Ramos (cell line): ENCODE measurements around the gene NXPE3.

Experiments used
- in situ Hi-C: fragments of 300-500 bp; cut with MboI; formaldehyde crosslinking; loops from one replicate; pipeline ENCODE4 v1.14.3; 2022; ENCODE audit warnings: low sequenced_read_pairs; ENCODE audit not compliant: unreplicated experiment

NXPE3 gene

GRCh38 chr3:101801174-101801573, 22.2 kb downstream of the NXPE3 start:
- in situ Hi-C loops: loop anchor here (25.0 kb wide), 1 partner anchor 736 kb away; no protein-coding TSS in a partner anchor

GRCh38 chr3:101802179-101802578, 23.2 kb downstream of the NXPE3 start:
- in situ Hi-C loops: loop anchor here (25.0 kb wide), 1 partner anchor 735 kb away; no protein-coding TSS in a partner anchor

GRCh38 chr3:101803173-101803782, 24.3 kb downstream of the NXPE3 start:
- in situ Hi-C loops: loop anchor here (25.0 kb wide), 1 partner anchor 734 kb away; no protein-coding TSS in a partner anchor

- in situ Hi-C loops: loop anchor here (25.0 kb wide), 1 partner anchor 733 kb away; no protein-coding TSS in a partner anchor
These were observed 24.9 kb downstream of the NXPE3 start for GRCh38 chr3:101803939-101804338.

GRCh38 chr3:101806491-101806890, 27.5 kb downstream of the NXPE3 start:
- in situ Hi-C loops: loop anchor here (25.0 kb wide), 1 partner anchor 731 kb away; no protein-coding TSS in a partner anchor

- in situ Hi-C loops: loop anchor here (25.0 kb wide), 1 partner anchor 729 kb away; no protein-coding TSS in a partner anchor
These were observed 28.9 kb downstream of the NXPE3 start for GRCh38 chr3:101807888-101808287.

- in situ Hi-C loops: loop anchor here (5.0 to 25.0 kb wide), 2 partner anchors 413 to 728 kb away; no protein-coding TSS in a partner anchor
These were observed 30.4 kb downstream of the NXPE3 start for GRCh38 chr3:101809178-101810021.

- in situ Hi-C loops: loop anchor here (5.0 to 25.0 kb wide), 2 partner anchors 412 to 727 kb away; no protein-coding TSS in a partner anchor
These were observed 31.0 kb downstream of the NXPE3 start for GRCh38 chr3:101810022-101810418.

GRCh38 chr3:101811875-101812274, 32.9 kb downstream of the NXPE3 start:
- in situ Hi-C loops: loop anchor here (5.0 to 25.0 kb wide), 2 partner anchors 410 to 725 kb away; no protein-coding TSS in a partner anchor

GRCh38 chr3:101812895-101813294, 33.9 kb downstream of the NXPE3 start:
- in situ Hi-C loops: loop anchor here (5.0 to 25.0 kb wide), 2 partner anchors 409 to 724 kb away; no protein-coding TSS in a partner anchor

- in situ Hi-C loops: loop anchor here (5.0 to 25.0 kb wide), 2 partner anchors 408 to 723 kb away; no protein-coding TSS in a partner anchor
These were observed 34.9 kb downstream of the NXPE3 start for GRCh38 chr3:101813817-101814440.

GRCh38 chr3:101814835-101815234, 35.8 kb downstream of the NXPE3 start:
- in situ Hi-C loops: loop anchor here (5.0 to 25.0 kb wide), 2 partner anchors 407 to 722 kb away; no protein-coding TSS in a partner anchor

- in situ Hi-C loops: loop anchor here (25.0 kb wide), 1 partner anchor 721 kb away; no protein-coding TSS in a partner anchor
These were observed 37.5 kb downstream of the NXPE3 start for GRCh38 chr3:101816215-101817149.

GRCh38 chr3:101817992-101818391, 39.0 kb downstream of the NXPE3 start:
- in situ Hi-C loops: loop anchor here (25.0 kb wide), 1 partner anchor 719 kb away; no protein-coding TSS in a partner anchor

- in situ Hi-C loops: loop anchor here (25.0 kb wide), 1 partner anchor 718 kb away; no protein-coding TSS in a partner anchor
These were observed 40.7 kb downstream of the NXPE3 start for GRCh38 chr3:101819649-101820206.

GRCh38 chr3:101821503-101821902, 42.5 kb downstream of the NXPE3 start:
- in situ Hi-C loops: loop anchor here (25.0 kb wide), 1 partner anchor 716 kb away; no protein-coding TSS in a partner anchor

GRCh38 chr3:101823525-101823924, 44.5 kb downstream of the NXPE3 start:
- in situ Hi-C loops: loop anchor here (25.0 kb wide), 1 partner anchor 714 kb away; no protein-coding TSS in a partner anchor

- in situ Hi-C loops: loop anchor here (25.0 kb wide), 1 partner anchor 713 kb away; no protein-coding TSS in a partner anchor
These were observed 45.7 kb downstream of the NXPE3 start for GRCh38 chr3:101824702-101825101.
